ENCODE measurements around the gene BRD3OS. TPM values are rescaled to one million over a fixed set of nuclear protein-coding genes. Genes with fewer than 3 reads are reported as not detected.
A peak's percentile ranks its signal among the peaks of the same experiment; 100 is the strongest.

BRD3OS gene
- total RNA-seq, 1 donor from 2014 or later: 31.6 TPM

DNA sequence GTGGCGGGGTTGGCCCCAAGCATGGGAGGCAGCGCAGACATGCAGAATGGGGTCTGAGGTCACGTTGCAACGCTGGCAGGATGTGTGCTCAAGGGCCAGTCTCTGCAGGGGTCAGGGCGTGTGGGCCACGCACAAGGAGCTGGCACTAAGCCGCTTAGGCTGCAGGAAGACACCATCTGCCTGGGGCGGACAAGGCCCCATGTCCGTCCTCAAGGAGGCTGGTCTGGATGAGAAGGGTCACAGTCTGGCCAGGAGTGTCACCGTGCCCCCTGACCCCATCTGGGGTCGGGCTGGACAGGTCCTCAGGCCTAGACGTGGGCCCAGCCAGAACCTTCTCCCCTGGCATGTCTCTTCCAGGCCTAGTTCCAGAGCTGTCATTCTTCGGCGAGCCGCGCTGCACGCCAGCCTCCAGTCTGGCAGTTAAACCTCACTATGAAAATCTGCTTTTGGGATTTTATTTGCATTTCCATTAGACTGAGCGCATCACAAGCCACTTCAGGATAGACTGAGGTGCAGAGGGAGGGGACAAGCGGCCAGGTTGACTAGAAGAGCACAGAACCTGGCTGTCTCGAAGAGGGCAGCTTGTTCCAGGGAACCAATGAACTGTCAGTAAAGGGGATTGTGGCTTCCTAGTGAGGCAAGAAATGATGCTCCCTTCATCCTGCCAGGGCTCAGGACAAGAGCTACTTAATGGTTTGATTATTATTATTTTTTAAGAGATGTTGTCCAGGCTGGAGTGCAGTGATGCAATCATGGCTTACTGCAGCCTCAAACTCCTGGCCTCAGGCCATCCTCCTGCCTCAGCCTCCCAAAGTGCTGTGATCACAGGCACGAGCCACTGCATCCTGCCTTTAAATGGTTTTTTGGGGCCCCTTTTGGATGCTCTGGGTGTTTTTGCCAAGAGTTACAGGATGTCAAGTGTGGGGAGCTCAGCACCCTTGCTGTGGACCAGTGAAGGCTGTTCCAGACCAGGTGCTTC is 4.3 kb downstream of the BRD3OS start:
- Mint-ChIP-seq H3K4me3 (ENCODE audit: unreplicated experiment) (no peak overlapping the region), H3K36me3 (ENCODE audit: unreplicated experiment) (peaks cover 5% of the 10 kb centered on the region), H3K27ac (ENCODE audit: unreplicated experiment) (no peak overlapping the region), H3K27me3 (ENCODE audit: unreplicated experiment) (peaks cover 11% of the 10 kb centered on the region), H3K9me3 (ENCODE audit: unreplicated experiment) (peaks cover 10% of the 10 kb centered on the region), H3K4me1 (ENCODE audit: low read depth, unreplicated experiment) (peaks cover 19% of the 10 kb centered on the region)
- DNase-seq: no peak
- TF ChIP-seq CTCF (IDR thresholded peaks at IDR 0.05; ENCODE audit: partially characterized antibody, unreplicated experiment): no peak

DNA sequence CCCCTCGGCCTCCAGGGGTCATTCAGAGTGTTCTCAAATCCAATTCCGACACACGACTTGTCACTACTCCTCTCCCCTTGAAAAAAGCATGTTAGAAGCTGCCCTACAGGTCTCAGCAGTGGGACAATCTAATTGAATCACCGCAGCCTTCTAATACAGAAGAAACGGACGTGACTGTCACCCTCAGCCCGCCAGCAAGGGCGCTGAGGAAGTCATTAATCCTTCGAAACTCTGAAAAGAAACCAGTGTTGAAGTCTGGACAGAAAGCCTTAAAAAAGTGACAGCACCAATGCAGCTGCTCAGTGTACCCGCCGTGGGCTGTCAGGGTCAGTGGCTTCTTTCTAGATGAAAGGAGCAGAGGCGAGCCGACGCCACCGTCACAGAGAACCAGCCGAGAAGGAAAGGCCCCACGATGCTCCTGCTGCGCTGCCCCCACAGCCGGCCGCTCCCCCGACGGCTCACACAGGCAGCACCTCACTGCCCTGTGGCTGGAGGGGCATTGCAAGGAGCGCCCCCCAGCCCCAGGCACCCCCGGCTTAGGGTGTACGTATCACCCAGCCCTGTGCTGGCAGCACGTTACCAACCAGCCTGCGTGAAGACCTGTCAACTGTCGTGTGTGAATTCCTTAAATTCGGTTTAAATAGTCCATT is 5.7 kb downstream of the BRD3OS start:
- Mint-ChIP-seq H3K9me3 (ENCODE audit: unreplicated experiment) (peaks cover 7% of the 10 kb centered on the region), H3K4me3 (ENCODE audit: unreplicated experiment) (no peak overlapping the region), H3K4me1 (ENCODE audit: low read depth, unreplicated experiment) (peaks cover 19% of the 10 kb centered on the region), H3K27me3 (ENCODE audit: unreplicated experiment) (peaks cover 11% of the 10 kb centered on the region), H3K36me3 (ENCODE audit: unreplicated experiment) (peaks cover 5% of the 10 kb centered on the region), H3K27ac (ENCODE audit: unreplicated experiment) (no peak overlapping the region)
- no peak for TF ChIP-seq CTCF (IDR thresholded peaks at IDR 0.05; ENCODE audit: partially characterized antibody, unreplicated experiment)
- DNase-seq: no peak

DNA sequence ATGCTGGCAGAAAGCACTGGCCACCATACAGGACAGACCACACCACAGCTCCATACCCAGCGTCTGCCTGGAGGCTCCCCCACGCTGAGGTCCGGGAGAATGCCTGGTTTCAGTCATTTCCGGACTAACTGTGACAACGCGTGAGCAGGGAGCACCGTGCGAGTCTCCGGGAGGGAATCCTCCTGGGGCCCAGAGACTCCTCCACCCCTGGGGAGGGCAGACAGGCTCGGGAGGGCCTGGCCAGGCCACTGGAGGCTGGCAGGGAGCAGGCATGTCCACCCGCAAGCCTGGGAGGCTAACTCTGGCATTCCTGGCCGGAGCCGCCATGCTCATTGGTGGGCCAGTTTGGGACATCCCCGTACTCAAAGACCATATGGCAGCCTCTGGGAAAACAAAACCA is 6.5 kb downstream of the BRD3OS start:
- Mint-ChIP-seq H3K4me3 (ENCODE audit: unreplicated experiment) (no peak overlapping the region), H3K27ac (ENCODE audit: unreplicated experiment) (no peak overlapping the region), H3K27me3 (ENCODE audit: unreplicated experiment) (peaks cover 7% of the 10 kb centered on the region), H3K4me1 (ENCODE audit: low read depth, unreplicated experiment) (peaks cover 14% of the 10 kb centered on the region), H3K9me3 (ENCODE audit: unreplicated experiment) (peaks cover 7% of the 10 kb centered on the region), H3K36me3 (ENCODE audit: unreplicated experiment) (peaks cover 5% of the 10 kb centered on the region)
- DNase-seq: no peak
- no peak for TF ChIP-seq CTCF (IDR thresholded peaks at IDR 0.05; ENCODE audit: partially characterized antibody, unreplicated experiment)

- Mint-ChIP-seq H3K9me3 (ENCODE audit: unreplicated experiment) (peaks cover 7% of the 10 kb centered on the region), H3K4me1 (ENCODE audit: low read depth, unreplicated experiment) (peaks cover 6% of the 10 kb centered on the region), H3K27ac (ENCODE audit: unreplicated experiment) (peak overlapping the region; percentile 38), H3K36me3 (ENCODE audit: unreplicated experiment) (peaks cover 5% of the 10 kb centered on the region), H3K4me3 (ENCODE audit: unreplicated experiment) (no peak overlapping the region), H3K27me3 (ENCODE audit: unreplicated experiment) (peaks cover 6% of the 10 kb centered on the region)
- no peak for DNase-seq
- no peak for TF ChIP-seq CTCF (IDR thresholded peaks at IDR 0.05; ENCODE audit: partially characterized antibody, unreplicated experiment)
Observed at GRCh38 chr9:134032456-134033222, 7.4 kb downstream of the BRD3OS start.

Measured in glutamatergic neuron (in vitro differentiated cells).